ENCODE data around the gene ADAMTS12. TPM values are rescaled to one million over a fixed set of nuclear protein-coding genes. Genes with fewer than 3 reads are reported as not detected.

The ADAMTS12 gene
- total and polyA plus RNA-seq, 10 of the 15 experiments (the other 5 are each of a cell fraction or from before 2014, with no cell fraction given), result 0.11 to 35.8 (median 20.7) TPM

DNA sequence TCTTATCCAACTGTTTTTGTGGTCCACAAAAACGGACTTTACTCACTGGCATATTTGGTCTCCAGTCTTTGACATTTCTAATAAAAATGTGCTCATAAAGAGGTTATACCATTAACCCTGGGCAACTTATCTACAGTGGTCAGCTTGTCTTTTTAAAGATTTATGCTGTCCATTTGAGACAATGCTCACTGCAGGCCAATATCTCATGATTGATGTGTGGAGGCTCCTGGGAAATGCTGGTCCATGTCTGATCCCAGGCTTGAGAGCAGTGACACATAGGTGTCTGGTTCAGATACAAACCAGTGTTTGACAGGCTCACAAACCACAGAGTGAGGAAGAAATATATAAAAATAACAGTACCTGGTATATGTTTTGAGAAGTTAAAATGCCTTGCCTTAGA is 270.3 kb downstream of the ADAMTS12 start:
- Histone ChIP-seq H3K79me2 (ENCODE audit: control insufficient read depth, insufficient read depth, low read length) (no peaks in the 10 kb centered on the region), H3K4me2 (ENCODE audit: control insufficient read depth, insufficient read depth) (no peak overlapping the region), H3K27me3 (replicated peaks in 1 of 2; ENCODE audit: control insufficient read depth in 2 of 2, insufficient read depth in 2 of 2, low read length in 1 of 2) (no peaks in the 10 kb centered on the region), H3K4me1 (ENCODE audit: control insufficient read depth, insufficient read depth, low read length) (no peaks in the 10 kb centered on the region), H3K27ac (ENCODE audit: control insufficient read depth, insufficient read depth) (no peak overlapping the region), H3K9me3 (replicated peaks; ENCODE audit: control insufficient read depth, insufficient read depth, low read length) (no peaks in the 10 kb centered on the region; the same call in 2 of the 3 replicates), H3K4me3 (no peak overlapping the region), H4K20me1 (ENCODE audit: control insufficient read depth, insufficient read depth) (no peaks in the 10 kb centered on the region), H3K9ac (ENCODE audit: control insufficient read depth, insufficient read depth, low read length) (no peak overlapping the region), H2AFZ (ENCODE audit: control insufficient read depth, low read depth, low read length) (no peak overlapping the region), H3K36me3 (ENCODE audit: control insufficient read depth in 2 of 2, insufficient read depth in 2 of 2, low read length in 1 of 2) (no peaks in the 10 kb centered on the region)
- ChIA-PET SMC1A (ENCODE audit: uncharacterized antibody, unreplicated experiment) (no interaction called here), POLR2A (no interaction called here), CTCF (interaction anchor here (0.6 kb wide), 1 partner anchor 313 kb away, joined by 3 read pairs; no protein-coding TSS in a partner anchor), RAD21 (ENCODE audit: unreplicated experiment) (no interaction called here)
- 0% methylated on average over 1 of the region's 1 CpG for WGBS (ENCODE audit: insufficient coverage, insufficient replicate concordance, low lambda C conversion rate, missing lambda C conversion rate)
- in situ Hi-C loops (cut with MboI) (no loop called here), intact Hi-C loops (cut with micrococcal nuclease; ENCODE audit: unreplicated experiment) (no loop called here)
- no TSS peak for BruUV-seq (replicated peaks)
- DNase-seq (ENCODE audit: low read depth, low spot score), result no peak
- TF ChIP-seq, protein P1, sequence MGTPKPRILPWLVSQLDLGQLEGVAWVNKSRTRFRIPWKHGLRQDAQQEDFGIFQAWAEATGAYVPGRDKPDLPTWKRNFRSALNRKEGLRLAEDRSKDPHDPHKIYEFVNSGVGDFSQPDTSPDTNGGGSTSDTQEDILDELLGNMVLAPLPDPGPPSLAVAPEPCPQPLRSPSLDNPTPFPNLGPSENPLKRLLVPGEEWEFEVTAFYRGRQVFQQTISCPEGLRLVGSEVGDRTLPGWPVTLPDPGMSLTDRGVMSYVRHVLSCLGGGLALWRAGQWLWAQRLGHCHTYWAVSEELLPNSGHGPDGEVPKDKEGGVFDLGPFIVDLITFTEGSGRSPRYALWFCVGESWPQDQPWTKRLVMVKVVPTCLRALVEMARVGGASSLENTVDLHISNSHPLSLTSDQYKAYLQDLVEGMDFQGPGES (IDR thresholded peaks at IDR 0.05), result no peak
- TF ChIP-seq ZNF217 (IDR thresholded peaks at IDR 0.05) (no peak), GABPA (IDR thresholded peaks at IDR 0.05; ENCODE audit: low read depth) (no peak), HDAC6 (IDR thresholded peaks at IDR 0.05; ENCODE audit: unreplicated experiment) (no peak), TAF1 (IDR thresholded peaks at IDR 0.05; ENCODE audit: borderline replicate concordance, low read depth, low read length) (no peak), MXI1 (IDR thresholded peaks at IDR 0.05; ENCODE audit: low read depth, low read length) (no peak)
- TF ChIP-seq, protein P2, sequence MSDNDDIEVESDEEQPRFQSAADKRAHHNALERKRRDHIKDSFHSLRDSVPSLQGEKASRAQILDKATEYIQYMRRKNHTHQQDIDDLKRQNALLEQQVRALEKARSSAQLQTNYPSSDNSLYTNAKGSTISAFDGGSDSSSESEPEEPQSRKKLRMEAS (IDR thresholded peaks at IDR 0.05; ENCODE audit: low read depth, low read length), result no peak
- FAIRE-seq, result no peak
- ATAC-seq, result no peak
